ENCODE data around the gene CEP85L.
A peak's percentile ranks its signal among the peaks of the same experiment; 100 is the strongest.

The CEP85L gene

GRCh38 chr6:118618676-118619377 lies 32.6 kb downstream of the CEP85L start:
- DNase-seq, result peak; percentile 41

GRCh38 chr6:118617417-118617816 lies 34.0 kb downstream of the CEP85L start:
- DNase-seq, result no peak

GRCh38 chr6:118611334-118611733 lies 40.1 kb downstream of the CEP85L start:
- no peak for DNase-seq

- no peak for DNase-seq
Observed at GRCh38 chr6:118606858-118607257, 44.5 kb downstream of the CEP85L start.

- DNase-seq, result no peak
Observed at GRCh38 chr6:118606268-118606667, 45.1 kb downstream of the CEP85L start.

GRCh38 chr6:118603372-118603771 lies 48.0 kb downstream of the CEP85L start:
- no peak for DNase-seq

- DNase-seq, result no peak
Observed at GRCh38 chr6:118602300-118602699, 49.1 kb downstream of the CEP85L start.

GRCh38 chr6:118598324-118598723 lies 53.1 kb downstream of the CEP85L start:
- DNase-seq, result no peak

- no peak for DNase-seq
Observed at GRCh38 chr6:118597636-118598035, 53.8 kb downstream of the CEP85L start.

GRCh38 chr6:118596774-118597320 lies 54.5 kb downstream of the CEP85L start:
- DNase-seq, result no peak

- no peak for DNase-seq
Observed at GRCh38 chr6:118594877-118595276, 56.5 kb downstream of the CEP85L start.

- no peak for DNase-seq
Observed at GRCh38 chr6:118591897-118592296, 59.5 kb downstream of the CEP85L start.

GRCh38 chr6:118589649-118590365 lies 61.6 kb downstream of the CEP85L start:
- no peak for DNase-seq

GRCh38 chr6:118589186-118589585 lies 62.2 kb downstream of the CEP85L start:
- no peak for DNase-seq

- DNase-seq, result no peak
Observed at GRCh38 chr6:118588626-118589025, 62.8 kb downstream of the CEP85L start.

- no peak for DNase-seq
Observed at GRCh38 chr6:118586746-118587485, 64.5 kb downstream of the CEP85L start.

- DNase-seq, result no peak
Observed at GRCh38 chr6:118584911-118585310, 66.5 kb downstream of the CEP85L start.

- DNase-seq, result no peak
Observed at GRCh38 chr6:118581489-118581959, 69.9 kb downstream of the CEP85L start.

GRCh38 chr6:118580585-118581419 lies 70.6 kb downstream of the CEP85L start:
- DNase-seq, result peak; percentile 45

- DNase-seq, result no peak
Observed at GRCh38 chr6:118579786-118580185, 71.6 kb downstream of the CEP85L start.

- DNase-seq, result no peak
Observed at GRCh38 chr6:118578617-118579016, 72.8 kb downstream of the CEP85L start.

- no peak for DNase-seq
Observed at GRCh38 chr6:118577972-118578371, 73.4 kb downstream of the CEP85L start.
